ENCODE measurements around the gene EZH1. TPM values are rescaled to one million over a fixed set of nuclear protein-coding genes. Genes with fewer than 3 reads are reported as not detected.

EZH1 gene
- total and polyA plus RNA-seq, 10 of the 15 experiments (the other 5 are each of a cell fraction or from before 2014, with no cell fraction given): 6.1 to 43.3 (median 16.8) TPM

GRCh38 chr17:42677012-42677857 lies 67.6 kb downstream of the EZH1 start (continued):
- no peak for TF ChIP-seq FOXM1 (IDR thresholded peaks at IDR 0.05; ENCODE audit: low read depth, low read length)
- no peak for TF ChIP-seq MYB (IDR thresholded peaks at IDR 0.05; ENCODE audit: borderline replicate concordance, low read depth, low read length)
- no peak for TF ChIP-seq ESRRA (IDR thresholded peaks at IDR 0.05; ENCODE audit: low read length)
- no peak for TF ChIP-seq CEBPZ (IDR thresholded peaks at IDR 0.05; ENCODE audit: low read depth, low read length)
- TF ChIP-seq BCL11A (IDR thresholded peaks at IDR 0.05; ENCODE audit: low read depth, low read length): no peak
- no peak for TF ChIP-seq WRNIP1 (IDR thresholded peaks at IDR 0.05; ENCODE audit: borderline replicate concordance, low read depth, low read length)
- TF ChIP-seq ZBTB4 (CRISPR knock-in tag; IDR thresholded peaks at IDR 0.05): no peak
- TF ChIP-seq ATF3 (IDR thresholded peaks at IDR 0.05; ENCODE audit: borderline replicate concordance, extremely low read depth, low read depth, low read length): peak; percentile 76; the same call in 1 of the 2 replicates
- no peak for TF ChIP-seq PRDM15 (CRISPR knock-in tag; IDR thresholded peaks at IDR 0.05)
- TF ChIP-seq REST (IDR thresholded peaks at IDR 0.05; ENCODE audit: low read depth, low read length): no peak
- no peak for TF ChIP-seq MLLT1 (IDR thresholded peaks at IDR 0.05)

All from GM12878 (cell line).